ENCODE measurements around the gene GNPDA1.

GNPDA1 gene

GRCh38 chr5:141954194-141954593, 58.6 kb downstream of the GNPDA1 start:
- DNase-seq (ENCODE audit: extremely low read depth, low read depth) = no peak
- no peak overlapping the region for H3K4me3 ChIP-seq (replicated peaks; ENCODE audit: low read depth, low read length)
- TF ChIP-seq, protein P1, sequence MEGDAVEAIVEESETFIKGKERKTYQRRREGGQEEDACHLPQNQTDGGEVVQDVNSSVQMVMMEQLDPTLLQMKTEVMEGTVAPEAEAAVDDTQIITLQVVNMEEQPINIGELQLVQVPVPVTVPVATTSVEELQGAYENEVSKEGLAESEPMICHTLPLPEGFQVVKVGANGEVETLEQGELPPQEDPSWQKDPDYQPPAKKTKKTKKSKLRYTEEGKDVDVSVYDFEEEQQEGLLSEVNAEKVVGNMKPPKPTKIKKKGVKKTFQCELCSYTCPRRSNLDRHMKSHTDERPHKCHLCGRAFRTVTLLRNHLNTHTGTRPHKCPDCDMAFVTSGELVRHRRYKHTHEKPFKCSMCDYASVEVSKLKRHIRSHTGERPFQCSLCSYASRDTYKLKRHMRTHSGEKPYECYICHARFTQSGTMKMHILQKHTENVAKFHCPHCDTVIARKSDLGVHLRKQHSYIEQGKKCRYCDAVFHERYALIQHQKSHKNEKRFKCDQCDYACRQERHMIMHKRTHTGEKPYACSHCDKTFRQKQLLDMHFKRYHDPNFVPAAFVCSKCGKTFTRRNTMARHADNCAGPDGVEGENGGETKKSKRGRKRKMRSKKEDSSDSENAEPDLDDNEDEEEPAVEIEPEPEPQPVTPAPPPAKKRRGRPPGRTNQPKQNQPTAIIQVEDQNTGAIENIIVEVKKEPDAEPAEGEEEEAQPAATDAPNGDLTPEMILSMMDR (IDR thresholded peaks at IDR 0.05; ENCODE audit: low read depth, low read length, missing control alignments) = no peak

- DNase-seq (ENCODE audit: extremely low read depth, low read depth) = no peak
- no peak overlapping the region for H3K4me3 ChIP-seq (replicated peaks; ENCODE audit: low read depth, low read length)
- TF ChIP-seq, protein P1 (IDR thresholded peaks at IDR 0.05; ENCODE audit: low read depth, low read length, missing control alignments) = no peak
These were observed 60.8 kb downstream of the GNPDA1 start for GRCh38 chr5:141952020-141952419.

- H3K4me3 ChIP-seq (replicated peaks; ENCODE audit: low read depth, low read length) = no peak overlapping the region
- no peak for DNase-seq (ENCODE audit: extremely low read depth, low read depth)
- TF ChIP-seq, protein P1 (IDR thresholded peaks at IDR 0.05; ENCODE audit: low read depth, low read length, missing control alignments) = peak; percentile 55
These were observed 61.5 kb downstream of the GNPDA1 start for GRCh38 chr5:141951332-141951781.

Data from HFF-Myc (cell line).